GM19328 (cell line): ENCODE measurements around the gene HS2ST1.
"Not testable (repeated sequence)": the region's sequence is repeated elsewhere in the genome, so short reads cannot be mapped to it uniquely, and the experiment has no call there.

ENCODE experiments used
- ATAC-seq: cut with Tn5 transposase; IDR thresholded peaks from one replicate; pipeline ENCODE4 v1.9.1; 2021; ENCODE audit warnings: mild to moderate bottlenecking, moderate library complexity; ENCODE audit not compliant: unreplicated experiment

The HS2ST1 gene

GRCh38 chr1:86924324-86924960, 10.0 kb downstream of the HS2ST1 start:
- ATAC-seq: no peak

GRCh38 chr1:86925742-86926141, 11.3 kb downstream of the HS2ST1 start:
- ATAC-seq: no peak

GRCh38 chr1:86926883-86927282, 12.4 kb downstream of the HS2ST1 start:
- ATAC-seq: no peak

GRCh38 chr1:86928819-86929218, 14.4 kb downstream of the HS2ST1 start:
- no peak for ATAC-seq

- no peak for ATAC-seq
Measured at GRCh38 chr1:86933051-86933450, 18.6 kb downstream of the HS2ST1 start.

GRCh38 chr1:86933562-86934377, 19.3 kb downstream of the HS2ST1 start:
- no peak for ATAC-seq

GRCh38 chr1:86938450-86938849, 24.0 kb downstream of the HS2ST1 start:
- no peak for ATAC-seq

GRCh38 chr1:86938855-86939254, 24.4 kb downstream of the HS2ST1 start:
- ATAC-seq: no peak

GRCh38 chr1:86939406-86939805, 25.0 kb downstream of the HS2ST1 start:
- no peak for ATAC-seq

GRCh38 chr1:86940599-86940998, 26.2 kb downstream of the HS2ST1 start:
- no peak for ATAC-seq

GRCh38 chr1:86942042-86942441, 27.6 kb downstream of the HS2ST1 start:
- no peak for ATAC-seq

- no peak for ATAC-seq
Measured at GRCh38 chr1:86942743-86943142, 28.3 kb downstream of the HS2ST1 start.

- no peak for ATAC-seq
Measured at GRCh38 chr1:86948212-86948611, 33.8 kb downstream of the HS2ST1 start.

GRCh38 chr1:86950712-86951419, 36.4 kb downstream of the HS2ST1 start:
- no peak for ATAC-seq

- ATAC-seq: no peak
Measured at GRCh38 chr1:86951430-86951829, 37.0 kb downstream of the HS2ST1 start.

- ATAC-seq: no peak
Measured at GRCh38 chr1:86953167-86953566, 38.7 kb downstream of the HS2ST1 start.

- no peak for ATAC-seq
Measured at GRCh38 chr1:86955678-86956077, 41.2 kb downstream of the HS2ST1 start.

- ATAC-seq: no peak
Measured at GRCh38 chr1:86956221-86956620, 41.8 kb downstream of the HS2ST1 start.

- ATAC-seq: no peak
Measured at GRCh38 chr1:86957221-86957620, 42.8 kb downstream of the HS2ST1 start.

- ATAC-seq: no peak
Measured at GRCh38 chr1:86960548-86960947, 46.1 kb downstream of the HS2ST1 start.

- ATAC-seq: not testable (repeated sequence)
Measured at GRCh38 chr1:86963841-86964240, 49.4 kb downstream of the HS2ST1 start.
